Activated CD4-positive, alpha-beta T cell treated with anti-CD3 and anti-CD28 coated beads, Interleukin-2, amount 50 U/mL, for 16 hours (primary cell): ENCODE data around the gene SORCS2.
A peak's percentile ranks its signal among the peaks of the same experiment; 100 is the strongest.

Source experiments
- DNase-seq: peaks from one replicate; pipeline ENCODE4 v3.0.0-alpha.2; 2020

SORCS2 gene

GRCh38 chr4:7746351-7747061 is 554.2 kb downstream of the SORCS2 start:
- DNase-seq = no peak

DNA sequence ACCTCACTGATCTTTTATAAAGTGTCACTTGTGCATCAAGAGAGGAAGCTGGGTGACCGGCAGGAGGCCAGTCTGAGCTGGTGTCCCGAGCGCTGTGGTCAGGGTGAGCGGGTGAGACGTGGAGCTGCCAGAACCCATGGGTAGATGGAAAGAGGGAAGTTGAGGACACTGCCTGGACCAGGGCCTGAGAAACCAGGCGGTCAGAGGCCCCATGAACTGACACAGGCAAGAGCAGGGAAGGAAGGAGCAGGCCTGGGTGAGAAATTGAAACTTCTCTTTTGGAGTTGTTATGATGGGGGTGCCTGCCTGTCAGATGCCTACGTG is 554.7 kb downstream of the SORCS2 start:
- no peak for DNase-seq

GRCh38 chr4:7747566-7747965 is 555.2 kb downstream of the SORCS2 start:
- no peak for DNase-seq

DNA sequence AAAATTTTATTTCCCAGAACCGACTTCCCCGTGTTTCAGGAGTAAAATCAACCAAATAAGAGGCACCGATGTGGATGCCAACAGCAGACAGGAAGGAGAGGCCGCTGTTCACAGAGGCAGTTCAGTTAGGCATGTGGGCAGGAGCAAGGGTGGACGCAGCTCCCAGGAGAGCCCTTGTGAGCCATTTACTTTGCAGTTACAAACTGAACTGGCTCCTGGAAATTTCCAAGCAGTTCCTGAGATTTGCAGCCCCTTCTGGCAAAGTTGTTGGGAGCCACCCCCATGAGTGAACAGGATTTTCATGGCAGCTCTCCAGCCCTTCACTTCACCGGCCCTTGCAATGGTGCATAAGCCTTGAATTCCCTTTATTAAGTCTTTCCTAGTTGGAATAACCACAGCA is 558.2 kb downstream of the SORCS2 start:
- DNase-seq = no peak

DNA sequence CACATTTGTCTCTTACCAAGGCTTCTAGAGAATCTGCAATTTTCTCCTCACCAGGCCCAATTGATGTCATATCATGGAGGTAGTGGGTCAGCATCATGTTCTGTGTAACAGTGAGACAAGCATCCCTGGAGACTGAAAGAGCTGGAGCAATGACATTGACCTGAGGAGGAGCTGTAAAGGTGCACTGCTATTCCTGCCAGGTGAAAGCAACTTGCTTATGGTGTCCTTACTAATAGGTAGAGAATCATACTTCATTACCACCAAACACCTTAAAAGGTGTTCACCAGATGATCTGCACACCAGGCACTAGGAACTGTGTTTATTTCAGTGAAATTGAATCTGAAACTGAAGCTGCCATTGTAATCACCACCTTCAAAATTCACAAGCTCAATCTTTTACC is 558.6 kb downstream of the SORCS2 start:
- DNase-seq = no peak

GRCh38 chr4:7752649-7753048 is 560.3 kb downstream of the SORCS2 start:
- DNase-seq = no peak

DNA sequence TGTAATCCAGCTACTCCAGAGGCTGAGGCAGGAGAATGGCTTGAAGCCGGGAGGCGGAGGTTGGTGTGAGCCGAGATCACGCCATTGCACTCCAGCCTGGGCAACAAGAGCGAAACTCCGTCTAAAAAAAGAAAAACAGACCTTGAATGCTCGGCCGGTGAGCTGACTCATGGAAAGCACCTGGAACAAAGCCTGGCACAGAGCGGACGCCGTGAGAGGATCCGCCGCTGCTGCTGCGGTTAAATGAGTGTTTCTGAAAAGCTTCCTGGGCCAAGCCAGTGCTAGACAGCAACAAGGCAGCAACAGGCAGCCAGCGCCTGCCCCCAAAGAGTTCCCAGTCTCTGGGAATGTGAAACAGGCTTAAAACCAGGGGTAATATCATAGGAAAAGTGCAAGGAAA is 560.9 kb downstream of the SORCS2 start:
- DNase-seq = no peak

DNA sequence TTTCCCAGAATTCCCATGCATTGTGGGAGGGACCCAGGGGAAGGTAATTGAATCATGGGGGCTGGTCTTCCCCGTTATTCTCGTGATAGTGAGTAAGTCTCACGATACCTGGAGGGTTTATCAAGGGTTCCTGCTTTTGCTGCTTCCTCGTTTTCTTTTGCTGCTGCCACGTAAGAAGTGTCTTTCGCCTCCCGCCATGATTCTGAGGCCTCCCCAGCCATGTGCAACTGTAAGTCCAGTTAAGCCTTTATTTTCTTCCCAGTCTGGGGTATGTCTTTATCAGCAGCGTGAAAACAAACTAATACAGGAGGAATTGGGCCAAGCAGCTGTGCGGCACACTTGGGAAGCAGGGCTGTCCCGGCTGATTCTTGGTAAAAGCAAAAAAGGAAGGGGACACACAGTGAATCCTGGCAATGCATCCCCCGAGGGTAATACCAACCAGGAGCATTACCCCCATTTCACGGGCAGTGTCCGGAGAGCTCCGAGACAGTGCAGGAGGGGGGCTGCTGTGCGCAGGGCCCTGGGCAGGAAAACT is 561.7 kb downstream of the SORCS2 start:
- no peak for DNase-seq

GRCh38 chr4:7754565-7755262 is 562.4 kb downstream of the SORCS2 start:
- no peak for DNase-seq

DNA sequence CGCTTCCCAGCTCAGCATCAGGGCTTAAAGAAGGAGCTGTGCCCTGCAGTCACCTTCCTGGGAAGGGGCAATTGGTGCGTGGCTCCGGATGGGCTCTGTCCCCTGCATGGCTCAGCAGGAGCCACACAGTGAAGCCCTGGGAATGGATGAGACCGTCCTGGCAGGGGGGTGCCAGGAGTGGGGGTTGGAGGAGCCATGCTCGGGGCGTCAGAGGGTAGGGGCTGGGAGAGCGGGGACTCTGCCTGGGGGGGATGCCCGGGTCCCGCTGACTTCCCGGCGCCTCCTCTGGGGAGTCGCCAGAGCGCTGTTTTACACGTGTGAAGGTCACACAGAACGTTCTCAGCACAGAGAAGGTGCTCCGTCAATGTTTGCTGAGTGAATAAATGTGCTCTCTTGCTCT is 563.2 kb downstream of the SORCS2 start:
- no peak for DNase-seq

DNA sequence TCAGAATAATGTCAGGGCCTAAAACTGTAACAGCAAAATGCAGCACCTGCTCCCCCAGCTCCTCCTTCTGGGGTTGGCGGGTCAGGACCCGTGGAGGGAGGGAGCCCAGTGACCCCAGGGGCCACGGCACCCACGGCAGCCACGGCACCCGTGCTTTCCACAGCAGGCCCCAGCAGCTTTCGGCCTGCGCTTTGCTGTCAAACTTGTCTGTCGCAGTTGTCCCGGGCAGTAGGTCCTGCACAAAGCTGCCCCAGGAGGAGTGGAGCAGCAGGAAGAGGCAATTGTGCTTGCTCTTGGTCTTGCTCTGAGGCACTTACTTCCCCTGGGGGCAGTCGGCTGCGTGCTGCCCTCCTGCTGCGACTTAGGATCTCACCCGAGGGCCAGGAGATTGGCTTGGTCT is 563.7 kb downstream of the SORCS2 start:
- DNase-seq = no peak

DNA sequence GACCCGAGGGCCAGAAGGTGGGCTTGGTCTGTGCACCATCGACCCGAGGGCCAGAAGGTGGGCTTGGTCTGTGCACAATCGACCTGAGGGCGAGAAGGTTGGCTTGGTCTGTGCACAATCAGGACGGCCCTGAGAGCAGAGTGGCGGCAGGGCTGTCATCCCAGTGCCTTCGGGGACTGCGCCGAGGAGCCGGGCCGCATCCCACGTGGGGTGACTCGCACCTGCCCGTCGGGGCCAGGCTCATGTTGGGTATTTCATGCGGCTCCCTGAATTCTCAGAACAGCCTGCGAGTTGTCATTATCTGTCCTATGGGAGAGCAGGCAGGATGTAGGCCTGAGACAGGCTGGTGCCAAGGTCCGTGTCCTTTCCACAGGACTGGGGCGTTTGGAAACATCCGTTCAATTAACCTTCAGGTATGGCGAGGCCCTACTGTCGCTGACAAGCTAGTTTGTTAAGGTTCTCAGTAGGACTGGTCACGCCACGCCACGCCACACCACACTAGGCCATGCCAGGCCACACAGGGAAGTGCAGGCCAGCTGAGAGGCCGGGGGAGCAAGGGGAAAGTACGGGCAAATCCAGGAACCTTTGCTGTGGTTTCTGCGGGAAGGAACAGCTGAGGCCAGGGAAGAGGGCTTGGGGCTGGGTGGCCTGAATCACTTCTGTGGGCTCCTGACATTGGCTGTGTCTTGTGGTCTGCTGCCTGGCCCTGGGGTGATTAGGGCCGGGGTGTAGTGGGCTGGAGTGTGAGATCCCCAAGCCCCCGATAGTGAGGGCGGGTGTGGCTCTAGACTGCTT is 564.4 kb downstream of the SORCS2 start:
- no peak for DNase-seq

- no peak for DNase-seq
Measured at GRCh38 chr4:7757501-7758471, 565.4 kb downstream of the SORCS2 start.

GRCh38 chr4:7758476-7758875 is 566.1 kb downstream of the SORCS2 start:
- no peak for DNase-seq

GRCh38 chr4:7759216-7759615 is 566.9 kb downstream of the SORCS2 start:
- peak; percentile 76 for DNase-seq

DNA sequence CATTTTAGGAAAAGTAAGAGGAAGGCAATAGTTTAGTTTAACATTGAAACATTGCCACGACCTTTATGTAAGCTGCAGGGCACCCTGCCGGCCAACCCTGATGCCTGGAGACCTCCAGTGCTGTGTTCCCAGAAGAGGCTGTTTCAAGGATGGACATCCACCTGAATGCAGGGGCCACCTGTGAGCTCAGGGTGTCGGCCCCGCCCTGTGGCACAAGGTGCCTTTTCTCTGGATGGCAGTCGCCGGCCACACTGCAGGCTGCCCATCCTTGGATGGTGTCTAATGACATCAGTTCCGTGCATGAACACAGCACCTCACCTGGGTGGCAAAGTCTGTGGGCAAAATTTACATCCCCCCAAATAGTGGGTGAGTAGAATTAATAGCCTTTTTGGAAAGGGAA is 567.3 kb downstream of the SORCS2 start:
- no peak for DNase-seq

- DNase-seq = no peak
Measured at GRCh38 chr4:7760228-7760627, 567.9 kb downstream of the SORCS2 start.

DNA sequence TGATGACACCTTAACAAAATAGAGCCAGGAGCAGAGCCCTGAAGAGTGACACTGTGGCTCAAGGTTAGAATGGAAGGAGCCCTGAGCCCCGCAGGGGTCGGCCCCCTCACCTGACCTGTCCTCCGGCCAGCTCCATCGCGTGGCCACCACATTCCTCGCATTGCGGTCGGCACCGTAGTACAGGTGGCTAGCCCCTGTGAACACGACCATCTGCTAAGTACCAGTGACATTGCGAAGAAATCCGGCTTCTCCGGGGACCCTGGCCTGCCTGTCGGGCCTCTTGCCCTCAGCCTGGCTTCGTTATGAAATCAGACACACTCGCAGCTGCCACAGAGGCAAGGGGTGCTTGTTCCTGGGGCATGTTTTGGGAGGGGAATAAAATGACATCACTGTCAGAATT is 568.4 kb downstream of the SORCS2 start:
- no peak for DNase-seq

DNA sequence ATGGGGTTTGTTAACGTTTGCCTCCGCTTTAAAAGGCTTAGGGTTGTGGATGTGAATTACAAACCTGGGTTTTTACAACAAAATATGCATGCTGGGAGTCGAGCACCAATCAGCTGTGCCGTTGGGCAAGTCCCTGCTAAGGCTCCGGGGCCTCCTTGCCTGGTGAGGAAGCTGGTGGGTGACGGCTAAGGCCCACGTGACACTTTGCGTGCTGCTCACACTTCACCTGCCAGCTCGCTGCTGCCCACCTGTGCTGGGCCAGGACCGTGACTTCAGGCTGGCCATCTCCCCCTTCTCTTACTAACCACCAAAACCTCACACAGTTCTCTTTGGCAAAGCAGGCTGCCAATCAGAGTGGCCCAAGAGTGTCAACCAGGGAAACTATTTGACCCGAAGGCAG is 569.0 kb downstream of the SORCS2 start:
- DNase-seq = no peak

DNA sequence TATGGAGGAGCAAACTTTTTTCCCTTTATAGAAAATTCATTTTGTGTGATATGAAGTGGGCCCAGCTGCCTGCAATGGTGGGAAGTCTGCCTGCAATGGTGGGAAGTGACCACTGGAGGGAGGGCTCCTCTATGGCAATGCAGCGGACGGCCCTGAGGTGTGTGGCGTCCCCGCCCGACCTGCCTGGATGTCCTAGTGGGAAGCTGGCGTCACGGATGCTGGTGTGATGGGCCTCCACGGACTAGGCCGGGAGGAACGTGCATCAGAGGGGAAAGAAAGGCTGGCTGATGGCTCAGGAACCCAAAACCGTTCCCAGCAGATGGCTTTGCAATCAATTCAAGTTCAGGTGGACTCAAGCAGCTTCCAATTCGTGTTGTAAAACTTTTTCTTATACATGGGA is 569.4 kb downstream of the SORCS2 start:
- peak; percentile 58 for DNase-seq

- DNase-seq = no peak
Measured at GRCh38 chr4:7762376-7763030, 570.2 kb downstream of the SORCS2 start.

DNA sequence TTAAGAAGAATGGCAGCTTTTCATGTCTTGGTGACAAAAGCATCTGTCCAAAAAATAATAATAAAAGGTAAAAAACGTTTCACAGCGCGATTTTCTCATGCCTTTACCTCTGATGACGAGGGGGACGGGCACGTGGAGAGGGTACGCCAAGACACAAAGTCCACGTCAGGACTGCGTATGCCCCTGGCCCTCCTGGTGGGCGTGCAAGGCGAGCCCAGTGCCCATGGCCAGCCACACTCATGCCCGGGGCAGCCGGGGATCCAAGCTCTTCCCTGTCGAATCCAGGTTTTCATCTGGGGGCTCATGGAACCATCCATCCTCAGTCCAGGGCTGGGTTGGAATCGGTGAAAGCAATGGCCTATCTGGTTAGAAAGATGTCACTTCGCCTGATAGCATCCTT is 570.8 kb downstream of the SORCS2 start:
- no peak for DNase-seq
